ENCODE data around the gene CBLN3. TPM values are rescaled to one million over a fixed set of nuclear protein-coding genes. Genes with fewer than 3 reads are reported as not detected.

The CBLN3 gene
- total and polyA plus RNA-seq, 7 experiments from 2014 or later: 0.24 to 13.9 (median 2.9) TPM; not detected in 1

- H3K4me3 Mint-ChIP-seq: no peak overlapping the region
- H3K27ac ChIP-seq (ENCODE audit: low read depth, low read length): no peak overlapping the region
- ChIA-PET POLR2A (no interaction called here), CTCF (no interaction called here)
- no peaks in the 10 kb centered on the region for H3K9me3 ChIP-seq (ENCODE audit: control insufficient read depth in 2 of 3, low read length in 3 of 3)
- DNase-seq (no peak), ATAC-seq (no peak)
- no peaks in the 10 kb centered on the region for H3K9me3 Mint-ChIP-seq
- intact Hi-C loops (cut with micrococcal nuclease): no loop called here
- peaks cover 0 to 7% (median 0%) of the 10 kb centered on the region in 7 donors for H3K4me1 Mint-ChIP-seq
- H3K36me3 ChIP-seq (ENCODE audit: control insufficient read depth in 2 of 3, insufficient read depth in 3 of 3, low read length in 3 of 3): no peaks in the 10 kb centered on the region
- peaks cover 0 to 17% (median 5%) of the 10 kb centered on the region in 5 donors for H3K27me3 Mint-ChIP-seq
- H3K36me3 Mint-ChIP-seq: no peaks in the 10 kb centered on the region
- no peak overlapping the region for H3K4me3 ChIP-seq (ENCODE audit: low read length)
- H3K4me1 ChIP-seq (ENCODE audit: control insufficient read depth in 2 of 2, insufficient read depth in 2 of 2, low read length in 2 of 2): no peaks in the 10 kb centered on the region
- no peaks in the 10 kb centered on the region for H3K27me3 ChIP-seq (ENCODE audit: control insufficient read depth in 2 of 2, insufficient read depth in 2 of 2, low read length in 2 of 2)
- no peak overlapping the region for H3K27ac Mint-ChIP-seq
Observed at GRCh38 chr14:24379907-24380730, 49.3 kb downstream of the CBLN3 start.

GRCh38 chr14:24378981-24379906 is 50.2 kb downstream of the CBLN3 start:
- no peaks in the 10 kb centered on the region for H3K36me3 Mint-ChIP-seq
- intact Hi-C loops (cut with micrococcal nuclease): no loop called here
- POLR2A ChIA-PET: no interaction called here
- no peak overlapping the region for H3K27ac ChIP-seq (ENCODE audit: low read depth, low read length)
- no peaks in the 10 kb centered on the region for H3K9me3 ChIP-seq (ENCODE audit: control insufficient read depth in 2 of 3, low read length in 3 of 3)
- H3K9me3 Mint-ChIP-seq: no peaks in the 10 kb centered on the region
- CTCF ChIA-PET: no interaction called here
- H3K4me1 ChIP-seq (ENCODE audit: control insufficient read depth in 2 of 2, insufficient read depth in 2 of 2, low read length in 2 of 2): no peaks in the 10 kb centered on the region
- no peak overlapping the region for H3K4me3 ChIP-seq (ENCODE audit: low read length)
- H3K27me3 ChIP-seq (ENCODE audit: control insufficient read depth in 2 of 2, insufficient read depth in 2 of 2, low read length in 2 of 2): no peaks in the 10 kb centered on the region
- peaks cover 0 to 7% (median 0%) of the 10 kb centered on the region in 7 donors for H3K4me1 Mint-ChIP-seq
- peaks cover 0 to 16% (median 4%) of the 10 kb centered on the region in 5 donors for H3K27me3 Mint-ChIP-seq
- H3K4me3 Mint-ChIP-seq: no peak overlapping the region
- no peak overlapping the region for H3K27ac Mint-ChIP-seq
- no peaks in the 10 kb centered on the region for H3K36me3 ChIP-seq (ENCODE audit: control insufficient read depth in 2 of 3, insufficient read depth in 3 of 3, low read length in 3 of 3)
- no peak for ATAC-seq
- no peak for DNase-seq

GRCh38 chr14:24378327-24378726 is 51.1 kb downstream of the CBLN3 start:
- ChIA-PET POLR2A (no interaction called here), CTCF (no interaction called here)
- H3K27ac Mint-ChIP-seq: no peak overlapping the region
- peaks cover 0 to 7% (median 0%) of the 10 kb centered on the region in 7 donors for H3K4me1 Mint-ChIP-seq
- no peaks in the 10 kb centered on the region for H3K36me3 ChIP-seq (ENCODE audit: control insufficient read depth in 2 of 3, insufficient read depth in 3 of 3, low read length in 3 of 3)
- no peaks in the 10 kb centered on the region for H3K9me3 ChIP-seq (ENCODE audit: control insufficient read depth in 2 of 3, low read length in 3 of 3)
- H3K4me3 ChIP-seq (ENCODE audit: low read length): no peak overlapping the region
- peaks cover 0 to 13% (median 4%) of the 10 kb centered on the region in 5 donors for H3K27me3 Mint-ChIP-seq
- intact Hi-C loops (cut with micrococcal nuclease): no loop called here
- no peaks in the 10 kb centered on the region for H3K4me1 ChIP-seq (ENCODE audit: control insufficient read depth in 2 of 2, insufficient read depth in 2 of 2, low read length in 2 of 2)
- no peaks in the 10 kb centered on the region for H3K36me3 Mint-ChIP-seq
- no peaks in the 10 kb centered on the region for H3K9me3 Mint-ChIP-seq
- H3K27me3 ChIP-seq (ENCODE audit: control insufficient read depth in 2 of 2, insufficient read depth in 2 of 2, low read length in 2 of 2): no peaks in the 10 kb centered on the region
- ATAC-seq: no peak
- DNase-seq: no peak
- no peak overlapping the region for H3K4me3 Mint-ChIP-seq
- H3K27ac ChIP-seq (ENCODE audit: low read depth, low read length): no peak overlapping the region

GRCh38 chr14:24377657-24378056 is 51.8 kb downstream of the CBLN3 start:
- POLR2A ChIA-PET: no interaction called here
- no peak for ATAC-seq
- no peaks in the 10 kb centered on the region for H3K9me3 ChIP-seq (ENCODE audit: control insufficient read depth in 2 of 3, low read length in 3 of 3)
- H3K4me3 Mint-ChIP-seq: no peak overlapping the region
- H3K9me3 Mint-ChIP-seq: no peaks in the 10 kb centered on the region
- no peaks in the 10 kb centered on the region for H3K36me3 ChIP-seq (ENCODE audit: control insufficient read depth in 2 of 3, insufficient read depth in 3 of 3, low read length in 3 of 3)
- no peaks in the 10 kb centered on the region for H3K4me1 ChIP-seq (ENCODE audit: control insufficient read depth in 2 of 2, insufficient read depth in 2 of 2, low read length in 2 of 2)
- H3K27me3 Mint-ChIP-seq: peaks cover 0 to 13% (median 4%) of the 10 kb centered on the region in 5 donors
- H3K4me1 Mint-ChIP-seq: peaks cover 0 to 7% (median 0%) of the 10 kb centered on the region in 7 donors
- intact Hi-C loops (cut with micrococcal nuclease): no loop called here
- H3K27ac Mint-ChIP-seq: no peak overlapping the region
- no peaks in the 10 kb centered on the region for H3K27me3 ChIP-seq (ENCODE audit: control insufficient read depth in 2 of 2, insufficient read depth in 2 of 2, low read length in 2 of 2)
- CTCF ChIA-PET: no interaction called here
- no peak overlapping the region for H3K27ac ChIP-seq (ENCODE audit: low read depth, low read length)
- no peaks in the 10 kb centered on the region for H3K36me3 Mint-ChIP-seq
- H3K4me3 ChIP-seq (ENCODE audit: low read length): no peak overlapping the region
- DNase-seq: no peak

- no peak overlapping the region for H3K27ac ChIP-seq (ENCODE audit: low read depth, low read length)
Observed at GRCh38 chr14:24377126-24377525, 52.3 kb downstream of the CBLN3 start.

More at GRCh38 chr14:24377126-24377525, 52.3 kb downstream of the CBLN3 start:
- DNase-seq: no peak
- no peaks in the 10 kb centered on the region for H3K9me3 Mint-ChIP-seq
- CTCF ChIA-PET: no interaction called here
- Histone ChIP-seq H3K9me3 (ENCODE audit: control insufficient read depth in 2 of 3, low read length in 3 of 3) (no peaks in the 10 kb centered on the region), H3K27me3 (ENCODE audit: control insufficient read depth in 2 of 2, insufficient read depth in 2 of 2, low read length in 2 of 2) (no peaks in the 10 kb centered on the region), H3K36me3 (ENCODE audit: control insufficient read depth in 2 of 3, insufficient read depth in 3 of 3, low read length in 3 of 3) (no peaks in the 10 kb centered on the region), H3K4me3 (ENCODE audit: low read length) (no peak overlapping the region), H3K4me1 (ENCODE audit: control insufficient read depth in 2 of 2, insufficient read depth in 2 of 2, low read length in 2 of 2) (no peaks in the 10 kb centered on the region)
- H3K27ac Mint-ChIP-seq: no peak overlapping the region
- peaks cover 0 to 13% (median 4%) of the 10 kb centered on the region in 5 donors for H3K27me3 Mint-ChIP-seq
- no peak for ATAC-seq
- H3K4me1 Mint-ChIP-seq: peaks cover 0 to 7% (median 0%) of the 10 kb centered on the region in 7 donors
- intact Hi-C loops (cut with micrococcal nuclease): no loop called here
- H3K4me3 Mint-ChIP-seq: no peak overlapping the region
- H3K36me3 Mint-ChIP-seq: no peaks in the 10 kb centered on the region
- POLR2A ChIA-PET: no interaction called here

All from naive thymus-derived CD4-positive, alpha-beta T cell (primary cell).